Measurements from ENCODE around the gene DGLUCY.

DNA sequence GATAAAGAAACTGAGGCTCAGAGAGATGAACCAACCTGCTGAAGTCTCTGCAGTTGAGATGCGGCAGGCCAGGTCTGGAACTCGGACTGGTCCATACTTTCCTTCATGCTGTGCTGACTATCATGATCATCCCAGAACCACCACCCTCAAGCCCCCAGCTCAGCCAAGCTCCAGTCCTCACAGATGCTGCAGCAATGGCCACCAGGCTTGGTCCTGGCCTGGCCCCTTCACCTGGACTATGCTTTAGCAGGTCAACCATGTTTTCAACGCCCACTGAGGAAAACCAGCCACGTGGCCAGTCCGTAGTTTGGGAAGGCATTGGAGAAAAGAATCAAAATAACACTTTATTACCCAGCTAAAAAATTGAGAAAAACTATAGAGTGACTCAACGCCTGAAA is 129.2 kb downstream of the DGLUCY start:
- TF ChIP-seq POLR2AphosphoS5 (IDR thresholded peaks at IDR 0.05; ENCODE audit: low read depth, low read length): no peak
- no peak for TF ChIP-seq POLR2A (IDR thresholded peaks at IDR 0.05; ENCODE audit: low read depth, low read length)
- no peak for TF ChIP-seq SPI1 (IDR thresholded peaks at IDR 0.05; ENCODE audit: low read depth, low read length)
- no peak for TF ChIP-seq TAF1 (IDR thresholded peaks at IDR 0.05; ENCODE audit: low read depth, low read length)
- no peak for TF ChIP-seq POU2F2 (IDR thresholded peaks at IDR 0.05; ENCODE audit: low read depth, low read length)
- TF ChIP-seq PAX5 (IDR thresholded peaks at IDR 0.05; ENCODE audit: insufficient read depth, low read length, severe bottlenecking): no peak

Measured in GM12891 (cell line).